HG03520 (cell line): Measurements from ENCODE around the gene JCAD.
"Not testable (repeated sequence)": the region's sequence is repeated elsewhere in the genome, so short reads cannot be mapped to it uniquely, and the experiment has no call there.

Experiments
- ATAC-seq: cut with Tn5 transposase; IDR thresholded peaks from one replicate; pipeline ENCODE4 v1.9.1; 2021; ENCODE audit warnings: mild to moderate bottlenecking, moderate library complexity; ENCODE audit not compliant: unreplicated experiment

JCAD gene

DNA sequence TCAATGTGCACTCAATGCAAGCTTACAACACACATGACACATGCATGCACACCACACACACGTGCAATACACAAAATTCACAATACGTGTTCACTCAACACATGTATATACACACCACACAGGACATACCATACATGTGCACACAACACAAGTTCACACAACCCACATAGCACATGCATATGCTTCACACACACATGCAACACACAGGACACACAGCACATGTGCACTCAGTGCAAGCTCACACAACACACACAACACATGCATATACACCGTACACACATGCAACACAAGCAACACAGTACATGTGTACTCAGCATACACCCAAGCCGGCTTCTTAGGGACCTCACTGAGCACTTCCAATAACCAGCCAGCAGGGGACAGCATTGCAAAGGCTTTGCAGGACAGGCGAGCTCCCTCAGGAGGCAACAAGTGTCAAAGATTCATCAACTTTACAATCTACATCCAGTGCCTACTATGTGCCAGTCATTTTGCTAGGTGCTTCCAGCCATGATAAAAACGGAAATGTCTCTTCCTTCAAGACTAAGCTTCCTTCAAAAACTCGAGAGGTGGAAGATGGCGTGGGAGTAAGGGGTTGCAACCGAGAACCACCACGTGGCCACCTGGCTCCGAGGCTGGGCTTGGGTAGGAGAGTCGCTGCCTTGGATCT, 61.1 kb downstream of the JCAD start:
- ATAC-seq: peak; percentile 65

DNA sequence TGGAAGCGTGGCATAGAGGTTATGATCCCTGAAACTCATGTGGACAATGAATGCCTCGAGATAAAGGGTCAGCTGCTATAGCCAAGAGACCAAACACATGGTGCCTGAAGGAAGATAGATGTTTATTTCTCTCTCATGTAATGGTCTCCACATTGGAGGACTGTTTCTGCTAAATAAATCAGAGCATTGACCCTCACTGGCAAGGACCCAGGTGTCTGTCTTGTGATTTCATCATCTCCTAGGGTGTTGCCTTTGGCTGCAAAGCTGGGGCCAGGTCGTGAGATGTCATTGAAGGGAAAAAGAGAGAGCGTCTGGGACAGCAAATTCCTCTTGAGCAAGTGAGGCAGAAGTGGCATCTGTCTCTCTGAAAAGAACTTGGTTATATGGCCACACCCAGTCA, 64.6 kb downstream of the JCAD start:
- no peak for ATAC-seq

GRCh38 chr10:29993319-29993915, 66.0 kb downstream of the JCAD start:
- no peak for ATAC-seq

DNA sequence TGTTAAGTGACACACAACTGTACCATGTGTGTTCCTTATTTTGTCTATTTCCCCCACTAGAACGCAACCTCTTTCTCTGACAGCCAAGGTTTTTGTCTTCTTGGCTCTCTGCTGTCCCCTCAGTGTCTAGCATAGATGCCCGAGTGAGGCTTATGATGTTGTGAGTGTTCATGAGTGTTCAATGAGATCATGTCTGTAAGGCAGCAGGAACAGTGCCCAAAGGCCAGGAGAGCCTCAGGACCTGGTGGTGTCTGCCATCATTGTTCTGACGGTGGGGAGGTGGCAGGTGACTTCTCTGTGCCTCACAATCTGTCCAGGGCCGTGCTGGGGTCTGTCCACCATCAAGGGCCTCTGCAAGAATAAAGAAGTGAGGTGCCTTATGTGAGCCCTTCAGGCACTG, 66.5 kb downstream of the JCAD start:
- ATAC-seq: no peak

GRCh38 chr10:29991382-29991781, 68.0 kb downstream of the JCAD start:
- ATAC-seq: no peak

DNA sequence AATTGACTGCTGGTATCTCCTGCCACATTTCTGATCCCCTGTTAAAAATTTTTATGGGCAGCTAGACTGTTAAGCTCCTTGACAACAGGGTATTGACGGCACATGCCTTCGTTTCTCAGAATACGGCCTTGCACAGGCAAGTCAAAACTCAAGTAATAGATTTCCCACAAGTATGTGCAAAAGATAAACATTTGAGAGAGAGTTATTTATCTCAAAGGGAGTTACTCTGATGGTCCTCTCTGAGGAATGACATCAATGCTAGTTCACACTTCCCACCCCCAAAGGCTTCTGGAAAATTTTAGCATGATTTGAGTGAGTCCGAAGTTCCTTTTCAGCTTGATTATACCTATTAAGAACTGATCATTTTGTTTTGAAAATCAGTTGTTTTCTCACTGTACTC, 71.9 kb downstream of the JCAD start:
- ATAC-seq: no peak

- no peak for ATAC-seq
Measured at GRCh38 chr10:29982997-29983648, 76.3 kb downstream of the JCAD start.

DNA sequence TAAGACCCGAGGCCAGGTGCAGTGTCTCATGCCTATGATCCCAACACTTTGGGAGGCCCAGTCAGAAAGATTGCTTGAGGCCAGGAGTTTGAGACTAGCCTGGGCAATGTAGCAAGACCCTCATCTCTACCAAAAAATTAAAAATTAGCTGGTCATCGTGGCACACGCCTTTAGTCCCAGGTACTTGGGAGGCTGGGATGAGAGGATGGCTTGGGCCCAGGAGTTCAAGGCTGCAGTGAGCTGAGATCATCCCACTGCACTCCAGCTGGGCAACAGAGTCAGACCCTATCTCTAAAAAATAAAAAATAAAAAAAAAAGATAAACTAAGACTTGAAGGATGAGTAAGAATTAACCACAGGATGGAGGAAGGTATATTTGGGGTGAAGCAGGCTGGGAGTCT, 77.9 kb downstream of the JCAD start:
- ATAC-seq: no peak

DNA sequence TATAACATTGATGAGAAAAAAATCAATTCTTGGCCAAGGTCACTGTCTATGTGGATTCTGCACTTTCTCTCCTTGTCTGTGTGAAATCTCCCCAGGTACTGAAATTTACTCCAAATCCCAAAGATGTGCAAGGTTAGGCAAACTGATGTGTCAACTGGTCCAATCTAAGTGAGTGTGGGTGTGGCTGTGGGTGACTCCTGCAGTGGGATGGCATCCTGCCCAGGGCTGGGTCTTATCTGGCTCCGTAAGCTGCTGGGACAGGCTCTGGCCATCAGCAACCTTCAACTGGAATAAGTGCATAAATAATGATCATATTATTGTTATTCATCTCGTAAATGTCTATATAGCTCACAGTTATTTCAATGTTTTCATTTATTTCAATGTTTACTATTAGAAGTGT, 79.3 kb downstream of the JCAD start:
- no peak for ATAC-seq

DNA sequence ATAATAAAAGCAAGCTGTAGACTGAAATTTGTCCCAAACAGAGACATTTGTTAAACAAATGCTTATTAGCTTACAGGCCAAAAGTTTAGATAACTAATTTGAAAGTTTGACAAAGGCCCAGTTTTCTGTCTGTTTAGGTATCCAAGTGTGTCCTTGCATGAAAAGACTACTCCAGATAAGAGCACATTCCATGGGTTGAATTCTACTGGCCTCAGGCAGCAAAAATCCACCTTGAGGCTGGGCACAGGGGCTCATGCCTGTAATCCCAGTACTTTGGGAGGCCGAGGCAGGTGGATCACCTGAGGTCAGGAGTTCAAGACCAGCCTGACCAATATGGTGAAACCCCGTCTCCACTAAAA, 80.0 kb downstream of the JCAD start:
- ATAC-seq: not testable (repeated sequence)

GRCh38 chr10:29977171-29977570, 82.2 kb downstream of the JCAD start:
- no peak for ATAC-seq

DNA sequence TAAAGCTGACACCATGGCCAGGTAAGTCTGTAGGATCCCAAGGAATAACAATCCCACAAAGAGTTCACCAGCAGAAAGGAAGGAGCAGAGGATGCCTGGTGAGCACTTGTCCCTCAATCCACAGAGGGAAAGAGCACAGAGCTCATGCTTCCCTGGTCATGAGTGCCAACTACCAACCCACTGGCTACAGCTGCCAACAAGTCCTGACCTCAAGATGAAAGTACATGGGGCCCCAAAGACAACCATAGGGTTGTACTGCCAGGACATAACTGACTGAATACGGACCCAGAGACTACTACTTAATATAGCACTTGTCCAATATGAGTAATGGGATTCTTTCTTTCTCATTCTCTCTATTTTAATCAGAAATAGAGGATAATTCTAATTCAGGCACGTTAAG, 83.3 kb downstream of the JCAD start:
- ATAC-seq: no peak

- no peak for ATAC-seq
Measured at GRCh38 chr10:29974773-29975172, 84.6 kb downstream of the JCAD start.

- no peak for ATAC-seq
Measured at GRCh38 chr10:29973921-29974320, 85.5 kb downstream of the JCAD start.

DNA sequence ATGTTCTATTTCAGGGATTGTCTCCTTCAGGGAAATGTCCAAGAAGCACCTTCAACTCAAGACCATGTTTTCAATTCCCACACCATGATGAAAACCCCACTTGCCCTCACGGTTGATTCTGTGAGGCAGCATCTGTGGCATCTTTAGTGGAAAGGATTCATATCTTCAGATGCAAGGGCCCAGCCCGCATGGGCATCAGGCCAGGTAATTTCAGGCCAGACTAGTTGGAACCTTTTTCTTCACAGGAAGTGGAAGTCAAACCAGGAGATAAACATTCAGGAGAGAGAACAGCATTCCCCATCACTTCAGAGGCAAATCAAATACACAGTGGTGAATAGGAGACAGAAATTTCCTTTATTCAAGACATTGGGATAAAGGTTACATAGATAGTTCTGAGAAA, 88.8 kb downstream of the JCAD start:
- no peak for ATAC-seq

GRCh38 chr10:29970012-29970396, 89.4 kb downstream of the JCAD start:
- no peak for ATAC-seq

DNA sequence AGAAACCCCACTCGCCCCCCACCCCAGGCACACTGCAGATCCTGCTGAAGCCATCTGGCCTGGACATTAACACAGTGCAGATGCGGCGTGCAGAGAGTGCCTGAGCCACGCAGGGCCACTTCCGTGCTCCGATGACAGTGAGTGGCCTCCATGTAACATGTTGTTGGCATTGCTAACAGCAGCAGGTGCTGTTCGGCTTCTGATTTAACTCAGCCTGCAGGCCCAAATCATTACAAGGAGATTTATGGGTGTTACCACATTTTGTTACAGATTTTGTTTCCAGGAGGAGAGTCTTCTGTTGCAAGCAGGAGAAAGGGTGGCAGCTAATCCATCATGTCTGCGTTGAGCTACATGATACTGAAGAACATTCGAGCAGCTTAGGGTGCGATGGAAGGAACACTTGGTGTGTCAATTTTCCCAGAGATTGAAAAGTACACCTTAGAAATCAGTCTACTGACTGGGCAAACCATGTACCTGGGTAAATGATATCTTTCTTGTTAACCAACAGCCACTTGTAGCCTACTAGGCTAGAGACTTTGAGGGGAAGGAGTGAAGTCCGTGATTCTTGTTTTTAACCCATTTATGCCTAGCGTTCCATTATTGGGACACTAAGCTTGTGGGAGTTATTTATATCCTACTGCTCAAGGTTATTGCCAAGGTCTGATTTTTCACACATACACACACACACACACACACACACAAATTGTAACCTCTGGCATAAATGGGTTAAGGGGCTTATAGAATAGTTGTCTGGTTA, 90.0 kb downstream of the JCAD start:
- no peak for ATAC-seq

DNA sequence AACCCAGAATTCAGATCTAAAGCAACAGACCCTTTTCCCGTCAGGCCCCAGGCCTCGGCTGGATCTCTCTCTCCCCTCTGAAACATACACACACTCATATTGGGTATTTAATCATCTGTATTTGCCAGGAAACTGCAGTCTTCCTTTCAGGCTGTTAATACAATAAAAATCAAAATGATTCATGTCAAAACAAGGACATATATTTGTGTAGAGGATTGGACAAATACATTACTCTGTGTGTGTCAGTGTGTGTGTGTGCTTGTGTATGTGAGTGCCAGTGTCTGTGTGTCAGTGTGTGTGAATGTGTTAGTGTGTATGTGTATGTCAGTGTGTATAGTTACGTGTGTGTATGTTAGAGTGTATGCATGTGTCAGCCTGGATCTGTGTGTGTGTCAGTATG, 90.8 kb downstream of the JCAD start:
- no peak for ATAC-seq

GRCh38 chr10:29966269-29966668, 93.1 kb downstream of the JCAD start:
- no peak for ATAC-seq
